ENCODE data around the gene OR1G1.
"Not testable (repeated sequence)": the region's sequence is repeated elsewhere in the genome, so short reads cannot be mapped to it uniquely, and the experiment has no call there.

OR1G1 gene

DNA sequence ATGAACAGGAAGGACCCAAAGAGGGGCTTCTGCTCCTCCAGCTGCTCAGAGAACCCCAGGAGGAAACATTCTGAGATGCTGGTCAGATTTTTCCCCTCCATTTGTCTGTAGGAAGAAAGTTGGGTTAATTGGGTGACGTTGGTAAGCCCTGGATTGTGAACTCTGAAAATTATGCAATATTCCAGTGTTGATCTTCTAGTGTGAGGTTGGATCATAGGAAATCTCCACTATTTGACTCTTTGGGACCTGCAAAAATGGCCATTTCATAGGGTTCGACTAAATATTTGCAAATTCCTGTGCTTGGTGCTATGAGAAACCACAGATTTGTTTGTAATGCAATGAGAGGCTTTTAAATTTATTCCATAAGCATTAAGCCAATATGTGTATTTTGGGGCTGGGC is at the start of gene OR1G1:
OR1G1 (minus strand) TSS at position 101 of the 400 bp plus-strand sequence; CDS start at position 101, 0 bp downstream.
- FAIRE-seq = no peak

DNA sequence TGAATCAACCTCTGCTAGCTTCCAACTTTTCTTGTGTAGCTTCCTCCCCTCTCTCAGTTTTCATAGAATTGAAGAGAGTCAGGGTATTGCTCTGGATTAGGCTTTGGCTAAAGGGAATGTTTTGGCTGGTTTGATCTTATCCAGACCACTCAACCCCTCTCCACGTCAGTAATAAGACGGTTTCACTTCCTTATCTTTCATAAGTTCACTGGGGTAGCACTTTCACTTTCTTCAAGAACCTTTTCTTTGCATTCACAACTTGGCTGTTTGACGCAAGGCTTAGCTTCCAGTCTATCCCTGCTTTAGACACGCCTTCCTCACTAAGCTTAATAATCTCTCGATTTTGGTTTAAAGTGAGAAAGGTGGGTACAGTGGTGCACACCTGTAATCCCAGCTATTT is 40.2 kb upstream of the OR1G1 start:
- FAIRE-seq = no peak

DNA sequence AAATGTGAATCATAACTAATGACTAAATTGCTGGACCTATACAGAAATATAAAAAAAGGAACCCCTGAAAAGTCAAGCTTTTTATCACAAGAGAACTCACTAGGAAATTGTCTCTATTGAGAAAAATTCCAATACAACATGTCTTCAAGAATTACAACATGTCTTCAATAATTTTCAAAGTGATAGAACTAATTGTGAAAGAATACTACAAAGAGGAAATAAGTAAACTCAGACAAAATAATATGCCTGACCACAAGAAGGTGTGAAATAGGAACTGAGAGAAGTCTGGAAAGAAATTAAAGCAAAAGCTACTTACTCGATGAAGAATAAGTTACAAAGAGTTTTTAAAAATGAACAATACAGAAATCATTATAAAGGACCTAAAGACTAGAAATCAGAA is 29.9 kb upstream of the OR1G1 start:
- no peak for FAIRE-seq

DNA sequence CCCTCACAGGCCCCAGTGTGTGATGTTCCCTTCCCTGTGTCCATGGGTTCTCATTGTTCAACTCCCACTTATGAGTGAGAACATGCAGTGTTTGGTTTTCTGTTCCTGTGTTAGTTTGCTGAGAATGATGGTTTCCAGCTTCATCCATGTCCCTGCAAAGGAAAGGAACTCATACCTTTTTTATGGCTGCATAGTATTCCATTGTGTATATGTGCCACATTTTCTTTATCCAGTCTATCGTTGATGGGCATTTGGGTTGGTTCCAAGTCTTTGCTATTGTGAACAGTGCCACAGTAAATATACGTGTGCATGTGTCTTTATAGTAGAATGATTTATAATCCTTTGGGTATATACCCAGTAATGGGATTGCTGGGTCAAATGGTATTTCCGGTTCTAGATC is 10.1 kb upstream of the OR1G1 start:
- FAIRE-seq = not testable (repeated sequence)

DNA sequence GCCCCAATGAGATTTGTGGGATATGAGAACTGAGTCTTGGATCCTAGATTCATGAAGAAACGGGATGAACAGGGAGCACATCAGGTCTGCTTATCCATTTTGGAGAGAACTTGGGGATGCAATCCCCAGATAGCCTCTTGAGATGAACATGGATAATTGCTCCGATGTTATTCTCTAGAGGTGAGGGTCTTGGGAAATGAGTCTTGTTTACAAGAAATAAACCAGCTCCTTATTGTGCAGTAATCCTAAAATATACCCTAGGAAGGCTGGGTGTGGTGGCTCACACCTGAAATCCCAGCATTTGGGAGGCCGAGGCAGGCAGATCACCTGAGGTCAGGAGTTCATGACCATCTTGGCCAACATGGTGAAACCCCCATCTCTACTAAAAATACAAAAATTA is 23.0 kb downstream of the OR1G1 start, which contains the start of gene OR1D2:
OR1D2 (minus strand) TSS at position 101 of the 400 bp plus-strand sequence. CDS start 11,426 bp downstream, outside the sequence.
- FAIRE-seq = no peak
